DMS114 treated with DMSO at 0.1 percent for 48 hours (cell line): ENCODE measurements around the gene SNAPC1.
"Not testable (repeated sequence)": the region's sequence is repeated elsewhere in the genome, so short reads cannot be mapped to it uniquely, and the experiment has no call there.

Experiments used
- DNase-seq: peaks from one replicate; lab custom pipeline; 2025; ENCODE audit not compliant: unreplicated experiment; lab: John Stamatoyannopoulos, UW

Gene SNAPC1

GRCh38 chr14:61761959-61762786, at the start of gene SNAPC1:
TSS of gene SNAPC1 (plus strand) at chr14:61762420. CDS start at chr14:61762461, 41 bp downstream.
- peak; percentile 93 for DNase-seq

GRCh38 chr14:61713724-61714437, 48.3 kb upstream of the SNAPC1 start:
- no peak for DNase-seq

GRCh38 chr14:61716956-61717355, 45.3 kb upstream of the SNAPC1 start:
- DNase-seq = no peak

GRCh38 chr14:61718039-61718438, 44.2 kb upstream of the SNAPC1 start:
- no peak for DNase-seq

DNA sequence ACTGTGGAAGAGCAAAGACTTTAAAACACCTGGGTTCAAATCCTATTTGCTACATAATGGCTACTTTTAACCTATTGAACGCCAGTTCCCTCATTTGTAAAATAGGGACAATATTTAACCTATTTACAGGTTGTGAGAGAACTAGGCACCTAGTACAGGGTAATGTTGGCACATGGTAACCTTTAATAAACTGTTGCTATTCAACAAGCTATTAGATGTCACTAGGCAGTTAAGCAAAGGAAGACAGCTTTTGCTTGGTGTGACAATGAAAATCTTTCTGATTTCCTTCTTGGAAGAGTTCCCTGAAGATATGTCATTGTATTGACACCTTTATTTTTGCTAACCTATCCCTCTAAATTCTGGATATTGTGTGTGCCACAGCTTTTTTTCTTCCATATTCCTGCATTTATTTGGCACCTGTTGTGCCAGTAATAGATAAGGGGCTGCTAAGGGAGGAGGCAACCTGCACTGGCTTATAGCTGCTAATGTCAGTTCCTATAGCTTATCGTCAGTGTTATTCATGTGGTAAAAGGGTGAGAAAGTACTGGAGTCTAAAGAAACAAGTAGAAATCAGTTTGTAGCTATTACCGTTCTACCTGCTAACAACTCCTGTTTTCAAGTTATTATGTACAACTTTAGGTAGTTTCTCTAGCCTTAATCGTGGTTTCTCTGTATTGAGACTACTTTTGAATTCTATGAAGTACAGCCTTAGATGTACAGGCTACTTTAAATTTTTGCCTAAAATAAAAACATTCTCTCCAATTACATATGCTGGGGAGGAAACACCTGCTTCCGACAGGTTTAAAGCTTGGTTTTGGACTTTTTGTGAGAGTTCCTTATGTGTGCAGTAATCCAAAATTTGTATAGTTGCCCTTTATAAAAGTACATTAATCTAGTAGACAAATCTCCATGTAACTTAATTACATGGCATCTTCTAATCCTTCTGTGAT, 42.6 kb upstream of the SNAPC1 start:
- DNase-seq = no peak

- no peak for DNase-seq
These were observed 41.9 kb upstream of the SNAPC1 start for GRCh38 chr14:61720294-61720661.

DNA sequence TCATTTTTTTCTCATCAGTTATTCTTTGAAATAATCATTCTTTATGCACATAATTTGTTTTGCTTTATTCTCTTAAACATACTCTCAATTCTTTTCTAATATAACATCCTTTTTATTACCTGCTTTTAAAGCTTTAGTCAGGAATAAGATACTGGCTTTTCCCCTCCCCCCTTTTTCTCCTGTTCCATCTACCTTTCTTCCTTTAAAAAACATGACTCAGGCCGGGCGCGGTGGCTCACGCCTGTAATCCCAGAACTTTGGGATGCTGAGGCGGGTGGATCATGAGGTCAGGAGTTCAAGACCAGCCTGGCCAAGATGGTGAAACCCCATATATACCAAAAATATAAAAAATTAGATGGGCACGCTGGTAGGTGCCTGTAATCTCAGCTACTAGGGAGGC, 41.5 kb upstream of the SNAPC1 start:
- no peak for DNase-seq

- no peak for DNase-seq
These were observed 38.1 kb upstream of the SNAPC1 start for GRCh38 chr14:61724133-61724532.

DNA sequence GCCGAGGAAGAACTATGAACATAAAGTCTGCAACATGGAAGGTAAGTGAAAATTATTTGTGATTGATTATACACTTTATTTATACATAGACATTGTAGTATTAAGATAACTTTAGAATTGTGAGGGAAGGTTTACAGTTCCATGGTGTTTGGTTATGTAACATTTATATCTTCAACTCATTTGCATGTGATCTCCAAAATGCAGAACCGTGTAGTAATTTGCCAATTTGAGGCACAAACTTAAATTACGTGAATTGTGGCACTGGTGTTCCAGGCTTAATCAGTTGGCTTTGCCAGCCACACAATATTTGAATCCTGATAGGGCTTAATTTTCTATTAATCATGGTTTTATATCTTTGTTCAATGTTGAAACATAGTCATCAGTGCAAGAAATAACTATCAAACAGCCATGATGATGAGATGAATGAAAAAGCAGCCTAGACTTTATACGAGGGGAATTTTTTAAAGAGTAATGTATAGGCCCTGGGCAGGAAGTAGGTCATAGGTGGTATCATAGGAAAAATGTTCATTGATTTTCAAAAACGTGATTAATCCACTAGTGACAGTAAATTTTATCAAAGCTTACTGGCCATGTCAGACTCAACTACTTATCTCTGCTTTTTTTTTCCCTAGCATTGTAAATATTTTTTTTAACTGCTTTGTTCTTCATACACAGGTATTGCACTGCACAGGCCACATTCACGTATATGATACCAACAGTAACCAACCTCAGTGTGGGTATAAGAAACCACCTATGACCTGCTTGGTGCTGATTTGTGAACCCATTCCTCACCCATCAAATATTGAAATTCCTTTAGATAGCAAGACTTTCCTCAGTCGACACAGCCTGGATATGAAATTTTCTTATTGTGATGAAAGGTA, 35.2 kb upstream of the SNAPC1 start:
- DNase-seq = no peak

DNA sequence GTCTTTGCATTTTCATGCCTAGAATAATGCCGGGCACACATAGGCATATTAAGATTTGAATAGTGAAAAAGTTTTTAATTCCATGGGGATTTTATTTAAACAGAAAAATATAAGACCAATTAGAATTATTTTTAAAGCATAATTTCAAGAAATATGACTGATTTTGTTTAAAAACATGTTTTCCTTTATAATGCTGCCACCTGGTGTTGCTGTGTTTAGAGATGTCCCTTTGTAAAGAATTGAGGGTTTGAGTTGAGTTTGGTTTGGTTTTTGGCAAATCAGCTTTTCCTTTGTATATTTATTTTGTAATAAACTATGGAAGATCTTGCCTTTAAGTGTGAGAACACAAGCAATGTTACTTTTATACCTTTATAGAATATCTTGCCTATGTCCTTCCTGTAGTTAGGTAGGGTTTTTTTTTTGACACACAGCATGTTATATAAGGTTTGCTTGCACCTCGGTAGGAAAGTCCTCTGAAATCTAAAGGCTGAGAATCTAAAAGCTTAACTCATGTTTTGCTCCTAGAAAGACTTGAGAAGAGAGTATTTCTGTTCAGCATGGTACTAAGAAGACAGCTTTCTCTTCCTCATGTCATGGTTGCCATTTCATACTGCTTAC, 31.4 kb upstream of the SNAPC1 start:
- no peak for DNase-seq

GRCh38 chr14:61733972-61734371, 28.2 kb upstream of the SNAPC1 start:
- DNase-seq = no peak

- DNase-seq = no peak
These were observed 25.5 kb upstream of the SNAPC1 start for GRCh38 chr14:61736751-61737150.

DNA sequence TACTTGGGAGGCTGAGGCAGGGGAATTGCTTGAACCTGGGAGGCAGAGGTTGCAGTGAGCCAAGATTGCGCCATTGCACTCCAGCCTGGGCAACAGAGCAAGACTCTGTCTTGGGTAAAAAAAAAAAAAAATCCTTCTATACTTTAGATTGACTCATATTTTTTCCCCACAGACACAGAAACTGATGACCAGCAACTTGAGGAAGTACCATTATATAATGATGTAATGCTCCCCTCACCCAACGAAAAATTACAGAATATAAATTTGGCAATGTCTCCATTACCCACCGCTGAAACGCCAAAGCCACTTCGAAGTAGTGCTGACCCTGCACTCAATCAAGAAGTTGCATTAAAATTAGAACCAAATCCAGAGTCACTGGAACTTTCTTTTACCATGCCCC, 24.3 kb upstream of the SNAPC1 start:
- no peak for DNase-seq

DNA sequence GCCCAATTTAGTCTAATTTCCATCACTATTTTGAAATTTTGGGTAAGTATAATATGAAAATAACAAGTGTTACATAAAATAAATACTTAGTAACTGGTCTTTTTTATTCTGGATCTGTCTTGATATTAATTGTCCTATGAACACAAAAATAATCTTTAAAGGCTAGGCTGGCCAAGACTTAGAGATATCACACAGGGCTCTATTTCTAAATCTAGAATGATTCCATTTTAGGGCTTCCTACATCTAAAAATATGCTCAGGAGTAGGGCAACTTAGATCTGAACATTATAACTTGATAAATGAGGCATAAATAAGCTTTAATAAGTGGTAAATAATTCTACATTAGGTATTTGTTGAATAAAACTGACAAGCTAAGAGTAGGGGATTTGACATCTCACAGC, 23.1 kb upstream of the SNAPC1 start:
- no peak for DNase-seq

DNA sequence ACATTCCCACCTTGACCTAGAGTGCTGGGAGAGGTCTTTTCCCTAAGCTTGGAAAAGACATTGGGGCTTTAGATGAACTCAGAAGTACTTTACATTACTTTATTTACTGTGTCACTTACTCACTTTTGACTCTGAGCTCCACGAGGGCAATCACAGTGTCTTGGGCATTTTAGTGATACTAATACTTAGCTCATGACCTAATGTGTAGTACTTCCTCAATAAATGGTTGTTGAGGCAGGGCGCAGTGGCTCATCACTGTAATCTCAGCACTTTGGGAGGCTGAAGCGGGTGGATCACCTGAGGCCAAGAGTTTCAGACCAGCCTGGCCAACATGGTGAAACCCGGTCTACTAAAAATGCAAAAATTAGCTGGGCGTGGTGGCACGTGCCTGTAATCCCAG, 19.8 kb upstream of the SNAPC1 start:
- no peak for DNase-seq

GRCh38 chr14:61744238-61744637, 18.0 kb upstream of the SNAPC1 start:
- DNase-seq = no peak

GRCh38 chr14:61746346-61746745, 15.9 kb upstream of the SNAPC1 start:
- DNase-seq = not testable (repeated sequence)

DNA sequence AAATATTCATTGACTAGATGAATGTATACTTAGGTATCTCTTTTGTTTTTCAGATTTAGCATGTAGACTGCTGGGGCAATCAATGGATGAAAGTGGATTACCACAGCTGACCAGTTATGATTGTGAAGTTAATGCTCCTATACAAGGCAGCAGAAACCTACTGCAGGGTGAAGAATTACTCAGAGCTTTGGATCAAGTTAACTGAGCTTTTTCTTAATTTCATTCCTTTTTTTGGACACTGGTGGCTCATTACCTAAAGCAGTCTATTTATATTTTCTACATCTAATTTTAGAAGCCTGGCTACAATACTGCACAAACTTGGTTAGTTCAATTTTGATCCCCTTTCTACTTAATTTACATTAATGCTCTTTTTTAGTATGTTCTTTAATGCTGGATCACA, 15.3 kb upstream of the SNAPC1 start:
- DNase-seq = no peak

- DNase-seq = no peak
These were observed 14.9 kb upstream of the SNAPC1 start for GRCh38 chr14:61747342-61747741.

DNA sequence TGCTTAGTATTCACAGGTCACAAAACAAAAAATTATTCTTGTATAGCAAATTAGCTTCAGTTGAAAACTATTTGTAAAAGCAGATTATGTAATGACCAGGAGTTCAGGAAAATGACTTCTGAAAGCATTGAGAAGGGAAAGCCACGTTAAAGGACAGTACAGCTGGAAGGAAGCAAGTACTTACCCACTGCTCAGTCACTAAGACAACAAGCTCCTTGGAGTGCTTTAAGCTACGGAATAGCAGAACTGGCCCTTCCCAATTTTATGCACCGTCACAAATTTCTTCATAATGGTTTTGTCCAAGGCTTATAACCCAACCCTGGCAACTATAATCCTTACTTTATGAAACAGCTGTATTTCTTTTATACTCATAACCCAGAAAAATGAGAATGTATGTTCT, 13.0 kb upstream of the SNAPC1 start:
- DNase-seq = no peak
